Measurements from ENCODE around the gene CARF.

DNA sequence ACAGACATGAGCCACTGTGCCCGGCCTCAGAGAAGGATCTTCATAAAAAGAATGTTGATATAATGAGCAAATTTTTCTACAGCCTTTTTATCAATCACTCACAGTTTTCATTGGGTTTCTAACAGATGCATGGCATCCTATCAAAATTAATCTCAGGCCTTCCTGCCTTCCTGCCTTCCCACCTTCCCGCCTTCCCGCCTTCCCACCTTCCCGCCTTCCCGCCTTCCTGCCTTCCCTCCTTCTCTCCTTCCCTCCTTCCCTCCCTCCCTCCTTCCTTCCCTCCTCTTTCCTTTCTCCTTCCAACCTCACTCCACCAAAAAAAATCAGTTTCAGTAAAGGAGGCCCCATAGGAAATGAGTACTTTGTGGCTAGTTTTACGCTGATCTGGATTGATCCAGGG, 48.4 kb downstream of the CARF start:
- TF ChIP-seq RAD21 (IDR thresholded peaks at IDR 0.05; ENCODE audit: low read depth) (no peak), POLR2A (IDR thresholded peaks at IDR 0.05; ENCODE audit: borderline replicate concordance, extremely low read depth, insufficient read depth, insufficient read length) (no peak), CEBPB (IDR thresholded peaks at IDR 0.05; ENCODE audit: low read depth) (no peak)
- TF ChIP-seq, protein P1, sequence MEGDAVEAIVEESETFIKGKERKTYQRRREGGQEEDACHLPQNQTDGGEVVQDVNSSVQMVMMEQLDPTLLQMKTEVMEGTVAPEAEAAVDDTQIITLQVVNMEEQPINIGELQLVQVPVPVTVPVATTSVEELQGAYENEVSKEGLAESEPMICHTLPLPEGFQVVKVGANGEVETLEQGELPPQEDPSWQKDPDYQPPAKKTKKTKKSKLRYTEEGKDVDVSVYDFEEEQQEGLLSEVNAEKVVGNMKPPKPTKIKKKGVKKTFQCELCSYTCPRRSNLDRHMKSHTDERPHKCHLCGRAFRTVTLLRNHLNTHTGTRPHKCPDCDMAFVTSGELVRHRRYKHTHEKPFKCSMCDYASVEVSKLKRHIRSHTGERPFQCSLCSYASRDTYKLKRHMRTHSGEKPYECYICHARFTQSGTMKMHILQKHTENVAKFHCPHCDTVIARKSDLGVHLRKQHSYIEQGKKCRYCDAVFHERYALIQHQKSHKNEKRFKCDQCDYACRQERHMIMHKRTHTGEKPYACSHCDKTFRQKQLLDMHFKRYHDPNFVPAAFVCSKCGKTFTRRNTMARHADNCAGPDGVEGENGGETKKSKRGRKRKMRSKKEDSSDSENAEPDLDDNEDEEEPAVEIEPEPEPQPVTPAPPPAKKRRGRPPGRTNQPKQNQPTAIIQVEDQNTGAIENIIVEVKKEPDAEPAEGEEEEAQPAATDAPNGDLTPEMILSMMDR (IDR thresholded peaks at IDR 0.05 in 2 of 3, conservative IDR thresholded peaks at IDR 0.05 in 1 of 3; ENCODE audit: borderline replicate concordance in 1 of 3, insufficient read depth in 1 of 3, low read depth in 2 of 3, low read length in 2 of 3), result no peak
